ENCODE data around the gene CREBBP. TPM values are rescaled to one million over a fixed set of nuclear protein-coding genes. Genes with fewer than 3 reads are reported as not detected.

CREBBP gene
- total RNA-seq, 1 donor from 2014 or later: 72.8 TPM

DNA sequence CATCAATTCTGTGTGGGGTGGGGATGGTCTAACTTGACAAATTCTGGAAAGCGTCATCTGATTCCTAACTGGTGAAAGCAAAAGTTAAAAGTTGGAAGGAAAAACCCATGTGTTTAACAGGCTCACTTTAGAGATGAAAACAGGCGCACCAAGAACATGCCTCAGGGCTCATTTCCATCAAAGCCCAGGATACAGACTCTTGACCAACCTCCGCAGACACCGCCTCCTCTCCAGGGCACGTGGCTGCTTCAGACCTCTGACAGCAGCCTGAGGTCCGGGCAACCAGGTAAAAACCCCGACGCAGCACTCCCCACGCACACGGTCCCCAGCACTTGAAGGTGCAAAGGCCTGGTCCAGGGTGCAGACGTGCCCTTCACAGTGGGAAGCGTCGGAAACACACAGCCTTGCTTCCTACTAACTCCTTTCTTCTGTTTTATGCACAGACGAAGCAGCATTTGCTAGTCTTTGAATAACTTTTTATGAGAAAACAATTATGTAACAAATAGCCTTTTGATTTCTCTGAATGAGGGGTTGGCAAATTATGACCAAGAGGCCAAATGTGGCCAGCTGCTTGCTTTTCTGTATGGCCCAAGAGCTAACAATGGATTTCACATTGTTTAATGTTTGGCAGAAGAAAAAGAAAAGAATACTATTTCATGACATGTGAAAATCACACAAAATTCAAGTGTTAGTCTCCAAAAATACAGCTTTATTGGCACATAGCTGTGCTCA lies 119.0 kb downstream of the CREBBP start:
- H3K27me3 ChIP-seq: no peaks in the 10 kb centered on the region
- DNase-seq: no peak

DNA sequence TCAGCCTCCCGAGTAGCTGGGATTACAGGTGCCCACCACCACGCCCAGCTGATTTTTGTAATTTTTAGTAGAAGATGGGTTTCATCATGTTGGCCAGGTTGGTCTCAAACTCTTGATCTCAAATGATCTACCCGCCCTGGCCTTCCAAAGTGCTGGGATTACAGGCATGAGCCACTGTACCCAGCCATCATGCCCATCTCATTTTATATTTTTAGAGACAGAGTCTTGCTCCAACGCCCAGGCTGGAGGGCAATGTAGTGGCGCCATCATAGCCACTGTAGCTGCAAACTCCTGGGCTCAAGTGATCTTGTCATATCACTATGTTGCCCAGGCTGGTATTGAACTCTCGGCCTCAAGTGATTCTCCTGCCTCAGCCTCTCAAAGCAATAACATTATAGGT lies 120.0 kb downstream of the CREBBP start:
- Histone ChIP-seq H3K27me3 (no peaks in the 10 kb centered on the region), H3K27ac (no peak overlapping the region), H3K36me3 (peaks cover 96% of the 10 kb centered on the region), H3K4me3 (no peak overlapping the region), H3K4me1 (no peaks in the 10 kb centered on the region), H3K9me3 (no peaks in the 10 kb centered on the region)
- intact Hi-C loops (cut with DNase I): no loop called here
- DNase-seq (no peak), ATAC-seq (no peak)
- TF ChIP-seq, protein P1, sequence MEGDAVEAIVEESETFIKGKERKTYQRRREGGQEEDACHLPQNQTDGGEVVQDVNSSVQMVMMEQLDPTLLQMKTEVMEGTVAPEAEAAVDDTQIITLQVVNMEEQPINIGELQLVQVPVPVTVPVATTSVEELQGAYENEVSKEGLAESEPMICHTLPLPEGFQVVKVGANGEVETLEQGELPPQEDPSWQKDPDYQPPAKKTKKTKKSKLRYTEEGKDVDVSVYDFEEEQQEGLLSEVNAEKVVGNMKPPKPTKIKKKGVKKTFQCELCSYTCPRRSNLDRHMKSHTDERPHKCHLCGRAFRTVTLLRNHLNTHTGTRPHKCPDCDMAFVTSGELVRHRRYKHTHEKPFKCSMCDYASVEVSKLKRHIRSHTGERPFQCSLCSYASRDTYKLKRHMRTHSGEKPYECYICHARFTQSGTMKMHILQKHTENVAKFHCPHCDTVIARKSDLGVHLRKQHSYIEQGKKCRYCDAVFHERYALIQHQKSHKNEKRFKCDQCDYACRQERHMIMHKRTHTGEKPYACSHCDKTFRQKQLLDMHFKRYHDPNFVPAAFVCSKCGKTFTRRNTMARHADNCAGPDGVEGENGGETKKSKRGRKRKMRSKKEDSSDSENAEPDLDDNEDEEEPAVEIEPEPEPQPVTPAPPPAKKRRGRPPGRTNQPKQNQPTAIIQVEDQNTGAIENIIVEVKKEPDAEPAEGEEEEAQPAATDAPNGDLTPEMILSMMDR (IDR thresholded peaks at IDR 0.05): no peak

More for the DNA sequence above, 119.0 kb downstream of the CREBBP start:
- TF ChIP-seq, protein P1 (IDR thresholded peaks at IDR 0.05): no peak
- no peaks in the 10 kb centered on the region for H3K9me3 ChIP-seq
- no peak overlapping the region for H3K27ac ChIP-seq
- no peak overlapping the region for H3K4me3 ChIP-seq
- no peak for ATAC-seq
- no peaks in the 10 kb centered on the region for H3K4me1 ChIP-seq
- H3K36me3 ChIP-seq: peaks cover 96% of the 10 kb centered on the region
- intact Hi-C loops (cut with DNase I): no loop called here

DNA sequence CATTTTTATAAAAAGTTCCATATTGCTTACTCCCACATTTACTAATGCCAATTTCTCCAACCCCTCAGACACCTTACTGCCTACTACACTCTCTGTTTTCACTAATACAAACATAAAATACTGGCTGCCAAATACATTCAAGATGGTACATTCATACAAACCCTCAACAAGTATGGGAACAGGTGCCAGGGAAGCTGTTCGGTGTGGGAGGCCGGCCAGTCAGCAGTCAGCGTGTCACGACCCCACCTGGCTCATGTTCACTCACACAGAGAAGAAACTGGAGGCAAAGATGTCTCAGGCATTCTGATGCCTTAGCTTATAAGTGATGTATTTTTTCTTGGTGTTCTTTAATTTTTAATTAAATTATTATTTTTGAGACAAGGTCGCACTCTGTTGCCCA lies 120.8 kb downstream of the CREBBP start:
- intact Hi-C loops (cut with DNase I): no loop called here
- ATAC-seq (no peak), DNase-seq (no peak)
- Histone ChIP-seq H3K27ac (no peak overlapping the region), H3K4me3 (no peak overlapping the region), H3K36me3 (peaks cover 93% of the 10 kb centered on the region), H3K4me1 (no peaks in the 10 kb centered on the region), H3K27me3 (no peaks in the 10 kb centered on the region), H3K9me3 (no peaks in the 10 kb centered on the region)
- TF ChIP-seq, protein P1 (IDR thresholded peaks at IDR 0.05): no peak

DNA sequence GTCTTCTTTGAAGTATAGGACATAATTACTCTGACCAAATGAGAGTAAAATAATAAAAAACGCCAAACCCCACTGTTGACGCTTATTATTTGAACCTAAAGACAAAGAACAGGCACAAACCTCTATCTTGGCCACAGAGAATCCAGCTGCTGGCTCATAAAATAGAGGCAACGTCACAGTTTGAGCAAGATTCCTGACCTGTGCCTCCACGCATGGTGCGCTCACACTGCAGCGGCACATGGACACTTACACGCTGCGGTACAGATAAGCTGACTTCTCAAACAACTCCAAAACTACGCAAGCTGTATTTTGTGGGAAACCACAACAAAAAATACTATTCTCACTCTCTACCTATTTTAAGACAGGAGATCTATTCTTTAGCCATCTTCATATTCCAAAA lies 124.4 kb downstream of the CREBBP start:
- intact Hi-C loops (cut with DNase I): no loop called here
- TF ChIP-seq, protein P1 (IDR thresholded peaks at IDR 0.05): no peak
- Histone ChIP-seq H3K36me3 (peaks cover 72% of the 10 kb centered on the region), H3K4me1 (no peaks in the 10 kb centered on the region), H3K27me3 (no peaks in the 10 kb centered on the region), H3K27ac (no peak overlapping the region), H3K9me3 (no peaks in the 10 kb centered on the region), H3K4me3 (no peak overlapping the region)
- ATAC-seq (no peak), DNase-seq (no peak)

DNA sequence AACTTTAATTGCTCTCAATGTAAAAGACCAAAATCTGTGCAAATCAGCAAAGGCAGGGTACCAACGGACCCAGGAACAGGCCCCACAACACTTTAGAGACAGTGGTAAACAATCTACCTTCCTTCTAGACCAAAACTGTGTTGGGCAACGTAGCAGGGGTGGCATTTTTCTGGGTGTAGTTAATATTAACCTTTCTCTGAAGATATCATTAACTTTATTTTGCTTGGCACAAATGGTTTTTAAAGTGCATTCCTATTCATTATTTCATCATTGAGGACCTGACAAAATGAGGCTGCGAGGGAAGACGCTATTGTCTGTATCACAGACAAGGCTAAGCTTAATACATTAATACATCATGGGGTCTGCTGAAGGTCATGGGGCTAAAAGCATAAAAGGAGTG lies 125.3 kb downstream of the CREBBP start:
- no peaks in the 10 kb centered on the region for H3K4me1 ChIP-seq
- no peaks in the 10 kb centered on the region for H3K9me3 ChIP-seq
- H3K27ac ChIP-seq: no peak overlapping the region
- H3K4me3 ChIP-seq: no peak overlapping the region
- no peaks in the 10 kb centered on the region for H3K27me3 ChIP-seq
- peaks cover 73% of the 10 kb centered on the region for H3K36me3 ChIP-seq
- DNase-seq: no peak
- intact Hi-C loops (cut with DNase I): no loop called here
- ATAC-seq: no peak
- TF ChIP-seq, protein P1 (IDR thresholded peaks at IDR 0.05): no peak
